GM21381 (cell line): ENCODE results near the gene MYO18A.
"Not testable (repeated sequence)": the region's sequence is repeated elsewhere in the genome, so short reads cannot be mapped to it uniquely, and the experiment has no call there.

ENCODE experiments used
- ATAC-seq: cut with Tn5 transposase; IDR thresholded peaks from one replicate; pipeline ENCODE4 v1.9.1; 2021; ENCODE audit warnings: mild to moderate bottlenecking, moderate library complexity; ENCODE audit not compliant: unreplicated experiment

Gene MYO18A

GRCh38 chr17:29148790-29149430 is 31.3 kb downstream of the MYO18A start:
- ATAC-seq, result peak; percentile 83

- no peak for ATAC-seq
Measured at GRCh38 chr17:29148257-29148789, 31.9 kb downstream of the MYO18A start.

- ATAC-seq, result no peak
Measured at GRCh38 chr17:29147682-29148081, 32.5 kb downstream of the MYO18A start.

- not testable (repeated sequence) for ATAC-seq
Measured at GRCh38 chr17:29147228-29147627, 33.0 kb downstream of the MYO18A start.

GRCh38 chr17:29146369-29146972 is 33.7 kb downstream of the MYO18A start:
- ATAC-seq, result no peak

GRCh38 chr17:29145289-29146073 is 34.7 kb downstream of the MYO18A start:
- peak; percentile 30 for ATAC-seq

- ATAC-seq, result no peak
Measured at GRCh38 chr17:29143894-29144293, 36.3 kb downstream of the MYO18A start.

GRCh38 chr17:29141514-29141876 is 38.7 kb downstream of the MYO18A start:
- ATAC-seq, result no peak

- ATAC-seq, result no peak
Measured at GRCh38 chr17:29140631-29141513, 39.3 kb downstream of the MYO18A start.

- ATAC-seq, result peak; percentile 44
Measured at GRCh38 chr17:29140051-29140621, 40.1 kb downstream of the MYO18A start.

- ATAC-seq, result no peak
Measured at GRCh38 chr17:29138971-29139691, 41.1 kb downstream of the MYO18A start.

- no peak for ATAC-seq
Measured at GRCh38 chr17:29138184-29138955, 41.8 kb downstream of the MYO18A start.

GRCh38 chr17:29136998-29137730 is 43.0 kb downstream of the MYO18A start:
- no peak for ATAC-seq

GRCh38 chr17:29135464-29135863 is 44.7 kb downstream of the MYO18A start:
- ATAC-seq, result no peak

- no peak for ATAC-seq
Measured at GRCh38 chr17:29133121-29133713, 47.0 kb downstream of the MYO18A start.

- no peak for ATAC-seq
Measured at GRCh38 chr17:29131814-29132682, 48.1 kb downstream of the MYO18A start.

- ATAC-seq, result no peak
Measured at GRCh38 chr17:29129731-29130130, 50.5 kb downstream of the MYO18A start.
